Stromal cell of bone marrow (primary cell): Measurements from ENCODE around the gene ADAMTS18.

Source experiments
- DNase-seq: peaks from one replicate; pipeline ENCODE4 v3.0.0-alpha.2; 2012; ENCODE audit warnings: low read depth

Gene ADAMTS18

GRCh38 chr16:77324729-77325128 is 110.1 kb downstream of the ADAMTS18 start:
- DNase-seq, result no peak

GRCh38 chr16:77323695-77324094 is 111.1 kb downstream of the ADAMTS18 start:
- DNase-seq, result no peak

GRCh38 chr16:77322757-77323156 is 112.1 kb downstream of the ADAMTS18 start:
- DNase-seq, result no peak

- DNase-seq, result no peak
Observed at GRCh38 chr16:77317059-77317458, 117.8 kb downstream of the ADAMTS18 start.

- no peak for DNase-seq
Observed at GRCh38 chr16:77310877-77311276, 124.0 kb downstream of the ADAMTS18 start.

- peak; percentile 28 for DNase-seq
Observed at GRCh38 chr16:77308163-77308561, 126.7 kb downstream of the ADAMTS18 start.

GRCh38 chr16:77307426-77308162 is 127.2 kb downstream of the ADAMTS18 start:
- no peak for DNase-seq

- no peak for DNase-seq
Observed at GRCh38 chr16:77306075-77306474, 128.8 kb downstream of the ADAMTS18 start.

GRCh38 chr16:77304877-77305276 is 130.0 kb downstream of the ADAMTS18 start:
- no peak for DNase-seq

GRCh38 chr16:77304134-77304533 is 130.7 kb downstream of the ADAMTS18 start:
- DNase-seq, result no peak

- no peak for DNase-seq
Observed at GRCh38 chr16:77302674-77303073, 132.2 kb downstream of the ADAMTS18 start.

GRCh38 chr16:77302249-77302648 is 132.6 kb downstream of the ADAMTS18 start:
- no peak for DNase-seq

GRCh38 chr16:77300256-77300655 is 134.6 kb downstream of the ADAMTS18 start:
- DNase-seq, result no peak

GRCh38 chr16:77299395-77299794 is 135.4 kb downstream of the ADAMTS18 start:
- DNase-seq, result no peak

GRCh38 chr16:77298418-77299360 is 136.1 kb downstream of the ADAMTS18 start:
- peak; percentile 97 for DNase-seq

GRCh38 chr16:77297996-77298395 is 136.8 kb downstream of the ADAMTS18 start:
- peak; percentile 29 for DNase-seq

- no peak for DNase-seq
Observed at GRCh38 chr16:77295896-77296295, 138.9 kb downstream of the ADAMTS18 start.

- DNase-seq, result peak; percentile 65
Observed at GRCh38 chr16:77290451-77291115, 144.3 kb downstream of the ADAMTS18 start.

GRCh38 chr16:77289331-77289809 is 145.5 kb downstream of the ADAMTS18 start:
- DNase-seq, result peak; percentile 47

GRCh38 chr16:77288222-77288621 is 146.6 kb downstream of the ADAMTS18 start:
- DNase-seq, result peak; percentile 93

GRCh38 chr16:77285676-77286075 is 149.2 kb downstream of the ADAMTS18 start:
- no peak for DNase-seq

GRCh38 chr16:77282345-77282744 is 152.5 kb downstream of the ADAMTS18 start:
- DNase-seq, result no peak
